ENCODE results near the gene CNTN1.

The CNTN1 gene

DNA sequence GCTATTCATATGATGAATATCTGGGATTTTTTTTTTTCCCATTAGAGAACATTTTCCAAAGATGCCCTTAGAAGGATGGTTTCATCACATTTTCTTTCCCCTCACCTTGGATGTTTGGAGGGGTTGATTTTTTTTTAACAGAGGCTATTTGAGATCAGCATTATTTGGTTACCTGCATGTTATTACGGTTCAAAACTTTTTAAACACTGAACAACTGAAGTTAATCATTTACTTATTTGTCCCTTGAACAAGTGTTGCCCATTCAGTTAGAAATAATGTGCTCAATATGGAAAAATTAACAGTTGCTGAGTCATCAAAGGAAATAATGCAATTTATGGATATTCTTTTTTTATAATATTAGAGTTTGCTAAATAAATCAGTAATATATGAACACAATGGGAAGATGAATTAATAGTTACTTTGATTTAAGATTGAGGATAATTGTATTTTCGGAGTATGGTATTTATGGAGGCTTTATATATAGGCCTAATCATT, 26.7 kb downstream of the CNTN1 start:
- Histone ChIP-seq H3K4me1 (ENCODE audit: insufficient read depth, low read length) (no peaks in the 10 kb centered on the region), H3K4me3 (ENCODE audit: low read depth in 1 of 2, low read length in 2 of 2) (no peak overlapping the region), H4K20me1 (ENCODE audit: insufficient read depth, low read length) (no peaks in the 10 kb centered on the region), H3K9ac (ENCODE audit: low read depth, low read length) (no peak overlapping the region), H3K79me2 (ENCODE audit: insufficient read depth, low read length) (no peaks in the 10 kb centered on the region), H3K27ac (ENCODE audit: low read length) (no peak overlapping the region), H3K27me3 (ENCODE audit: insufficient read depth, low read length, poor library complexity) (no peaks in the 10 kb centered on the region), H3K36me3 (ENCODE audit: insufficient read depth, low read length) (no peaks in the 10 kb centered on the region), H2AFZ (ENCODE audit: low read depth, low read length) (no peak overlapping the region), H3K4me2 (ENCODE audit: insufficient read depth, low read length) (no peak overlapping the region), H3K9me3 (ENCODE audit: insufficient read depth, low read length, severe bottlenecking) (no peaks in the 10 kb centered on the region)
- DNase-seq (no peak), ATAC-seq (ENCODE audit: insufficient read depth, low read depth) (no peak)
- no peak for TF ChIP-seq EZH2 (IDR thresholded peaks at IDR 0.05; ENCODE audit: borderline replicate concordance, low read depth, low read length, severe bottlenecking)
- no peak for TF ChIP-seq CTCF (IDR thresholded peaks at IDR 0.05; ENCODE audit: borderline replicate concordance, extremely low read depth, low read length, poor library complexity, severe bottlenecking)

DNA sequence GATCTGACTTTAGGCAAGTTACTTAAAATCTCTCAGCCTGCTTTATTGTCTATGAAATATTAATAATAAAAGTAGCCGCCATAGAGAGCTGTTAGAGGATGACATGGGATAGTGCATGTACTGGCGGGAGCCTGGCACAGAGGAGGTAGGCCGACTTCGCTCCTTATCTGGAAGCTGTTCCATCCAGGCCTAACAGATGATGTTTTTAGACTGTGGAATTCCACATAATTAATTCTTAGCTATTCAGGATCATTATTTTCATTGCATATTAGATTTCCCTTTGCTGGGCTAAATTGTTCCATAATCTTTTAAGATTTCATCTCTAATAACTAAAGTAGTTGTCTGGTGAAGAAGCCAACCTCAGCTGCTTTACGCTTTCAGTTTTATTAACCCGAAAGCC, 30.8 kb downstream of the CNTN1 start:
- H3K27me3 ChIP-seq (ENCODE audit: insufficient read depth, low read length, poor library complexity): no peaks in the 10 kb centered on the region
- H3K9ac ChIP-seq (ENCODE audit: low read depth, low read length): no peak overlapping the region
- H2AFZ ChIP-seq (ENCODE audit: low read depth, low read length): no peak overlapping the region
- H3K4me2 ChIP-seq (ENCODE audit: insufficient read depth, low read length): no peak overlapping the region
- H4K20me1 ChIP-seq (ENCODE audit: insufficient read depth, low read length): no peaks in the 10 kb centered on the region
- H3K27ac ChIP-seq (ENCODE audit: low read length): no peak overlapping the region
- H3K4me1 ChIP-seq (ENCODE audit: insufficient read depth, low read length): no peaks in the 10 kb centered on the region
- TF ChIP-seq CTCF (IDR thresholded peaks at IDR 0.05; ENCODE audit: borderline replicate concordance, extremely low read depth, low read length, poor library complexity, severe bottlenecking) (no peak), EZH2 (IDR thresholded peaks at IDR 0.05; ENCODE audit: borderline replicate concordance, low read depth, low read length, severe bottlenecking) (no peak)
- no peak overlapping the region for H3K4me3 ChIP-seq (ENCODE audit: low read depth in 1 of 2, low read length in 2 of 2)
- H3K79me2 ChIP-seq (ENCODE audit: insufficient read depth, low read length): no peaks in the 10 kb centered on the region
- no peaks in the 10 kb centered on the region for H3K36me3 ChIP-seq (ENCODE audit: insufficient read depth, low read length)
- no peaks in the 10 kb centered on the region for H3K9me3 ChIP-seq (ENCODE audit: insufficient read depth, low read length, severe bottlenecking)
- ATAC-seq (ENCODE audit: insufficient read depth, low read depth): no peak
- DNase-seq: no peak

- H3K9me3 ChIP-seq (ENCODE audit: insufficient read depth, low read length, severe bottlenecking): no peaks in the 10 kb centered on the region
- no peak for ATAC-seq (ENCODE audit: insufficient read depth, low read depth)
- H4K20me1 ChIP-seq (ENCODE audit: insufficient read depth, low read length): no peaks in the 10 kb centered on the region
- H3K27ac ChIP-seq (ENCODE audit: low read length): no peak overlapping the region
- H3K9ac ChIP-seq (ENCODE audit: low read depth, low read length): no peak overlapping the region
- H3K27me3 ChIP-seq (ENCODE audit: insufficient read depth, low read length, poor library complexity): no peaks in the 10 kb centered on the region
- no peak for TF ChIP-seq CTCF (IDR thresholded peaks at IDR 0.05; ENCODE audit: borderline replicate concordance, extremely low read depth, low read length, poor library complexity, severe bottlenecking)
- no peak for TF ChIP-seq EZH2 (IDR thresholded peaks at IDR 0.05; ENCODE audit: borderline replicate concordance, low read depth, low read length, severe bottlenecking)
- H3K4me1 ChIP-seq (ENCODE audit: insufficient read depth, low read length): no peaks in the 10 kb centered on the region
- H3K4me2 ChIP-seq (ENCODE audit: insufficient read depth, low read length): no peak overlapping the region
- no peaks in the 10 kb centered on the region for H3K79me2 ChIP-seq (ENCODE audit: insufficient read depth, low read length)
- H2AFZ ChIP-seq (ENCODE audit: low read depth, low read length): no peak overlapping the region
- DNase-seq: no peak
- H3K4me3 ChIP-seq (ENCODE audit: low read depth in 1 of 2, low read length in 2 of 2): no peak overlapping the region
- no peaks in the 10 kb centered on the region for H3K36me3 ChIP-seq (ENCODE audit: insufficient read depth, low read length)
Measured at GRCh38 chr12:40726366-40726765, 34.1 kb downstream of the CNTN1 start.

Measured in DND-41 (cell line).